GM19328 (cell line): ENCODE measurements around the gene ANXA2R.
"Not testable (repeated sequence)": the region's sequence is repeated elsewhere in the genome, so short reads cannot be mapped to it uniquely, and the experiment has no call there.

Source experiments
- ATAC-seq: cut with Tn5 transposase; IDR thresholded peaks from one replicate; pipeline ENCODE4 v1.9.1; 2021; ENCODE audit warnings: mild to moderate bottlenecking, moderate library complexity; ENCODE audit not compliant: unreplicated experiment

Gene ANXA2R

GRCh38 chr5:43040287-43041098 lies at the start of gene ANXA2R:
TSS of gene ANXA2R (minus strand) at chr5:43040319. CDS start at chr5:43040046, 273 bp downstream.
- peak; percentile 35 for ATAC-seq

- ATAC-seq = not testable (repeated sequence)
Measured at GRCh38 chr5:43086118-43086908, 46.2 kb upstream of the ANXA2R start.

GRCh38 chr5:43085453-43085852 lies 45.3 kb upstream of the ANXA2R start:
- no peak for ATAC-seq

- ATAC-seq = not testable (repeated sequence)
Measured at GRCh38 chr5:43084468-43084867, 44.3 kb upstream of the ANXA2R start.

GRCh38 chr5:43081345-43081744 lies 41.2 kb upstream of the ANXA2R start:
- not testable (repeated sequence) for ATAC-seq

GRCh38 chr5:43078956-43079355 lies 38.8 kb upstream of the ANXA2R start:
- no peak for ATAC-seq

- not testable (repeated sequence) for ATAC-seq
Measured at GRCh38 chr5:43077446-43078191, 37.5 kb upstream of the ANXA2R start.

- no peak for ATAC-seq
Measured at GRCh38 chr5:43075319-43076293, 35.5 kb upstream of the ANXA2R start.

- no peak for ATAC-seq
Measured at GRCh38 chr5:43074987-43075318, 34.8 kb upstream of the ANXA2R start.

- no peak for ATAC-seq
Measured at GRCh38 chr5:43073597-43074546, 33.8 kb upstream of the ANXA2R start.

- not testable (repeated sequence) for ATAC-seq
Measured at GRCh38 chr5:43069401-43069720, 29.2 kb upstream of the ANXA2R start.

GRCh38 chr5:43068037-43068436 lies 27.9 kb upstream of the ANXA2R start:
- no peak for ATAC-seq

GRCh38 chr5:43066799-43067741 lies 27.0 kb upstream of the ANXA2R start:
- ATAC-seq = peak; percentile 31

- peak; percentile 33 for ATAC-seq
Measured at GRCh38 chr5:43065948-43066798, 26.1 kb upstream of the ANXA2R start.

- ATAC-seq = no peak
Measured at GRCh38 chr5:43065387-43065947, 25.3 kb upstream of the ANXA2R start.

- no peak for ATAC-seq
Measured at GRCh38 chr5:43063721-43064171, 23.6 kb upstream of the ANXA2R start.
